Liver (tissue), 9 donors: Measurements from ENCODE around the gene NRG3. TPM values are rescaled to one million over a fixed set of nuclear protein-coding genes. Genes with fewer than 3 reads are reported as not detected.

Experiments used
- DNase-seq: peaks from one replicate; pipeline ENCODE4 v3.0.0-alpha.2; 2017; ENCODE audit warnings: low spot score
- H3K27ac ChIP-seq, 2 donors: one replicate each; pipeline ENCODE4 v1.7.0; 2013; ENCODE audit warnings: inconsistent platforms in 2 of 2, low read length in 2 of 2, control low read depth in 1 of 2, low read depth in 1 of 2, mild to moderate bottlenecking in 1 of 2
- H3K27me3 ChIP-seq, 4 donors: one replicate each; pipeline versions ENCODE4 v1.6.1 to v1.7.0; 2013; ENCODE audit warnings: low read length in 3 of 4, inconsistent platforms in 1 of 4, mild to moderate bottlenecking in 1 of 4, moderate library complexity in 1 of 4; ENCODE audit not compliant: control insufficient read depth in 4 of 4, insufficient read depth in 4 of 4
- H3K36me3 ChIP-seq, 4 donors: one replicate each; pipeline versions ENCODE4 v1.6.1 to v1.7.0; 2013; ENCODE audit warnings: low read length in 3 of 4, mild to moderate bottlenecking in 3 of 4, low read depth in 1 of 4, moderate library complexity in 1 of 4; ENCODE audit not compliant: control insufficient read depth in 4 of 4, insufficient read depth in 3 of 4
- H3K4me1 ChIP-seq, 4 donors: one replicate each; pipeline versions ENCODE4 v1.6.1 to v1.7.0; 2013; ENCODE audit warnings: low read length in 3 of 4, mild to moderate bottlenecking in 3 of 4, moderate library complexity in 1 of 4; ENCODE audit not compliant: control insufficient read depth in 4 of 4, insufficient read depth in 4 of 4
- H3K4me3 ChIP-seq, 3 donors: one replicate each; pipeline versions ENCODE4 v1.6.1 to v1.7.0; 2013; ENCODE audit warnings: low read length in 3 of 3, control low read depth in 1 of 3, low read depth in 1 of 3, mild to moderate bottlenecking in 1 of 3
- H3K9ac ChIP-seq, 2 donors: one replicate each; pipeline ENCODE4 v1.7.0; 2013; ENCODE audit warnings: low read length in 2 of 2, mild to moderate bottlenecking in 2 of 2, moderate library complexity in 2 of 2, control low read depth in 1 of 2, low read depth in 1 of 2
- H3K9me3 ChIP-seq, 4 donors: one replicate each; pipeline versions ENCODE4 v1.6.1 to v1.7.0; 2013; ENCODE audit warnings: low read length in 3 of 4; ENCODE audit not compliant: control insufficient read depth in 4 of 4
- ATF3 ChIP-seq: IDR thresholded peaks from 2 replicates; pipeline ENCODE4 v1.6.1; 2016; ENCODE audit warnings: antibody characterized with exemption
- CTCF ChIP-seq: fragments of 150-350 bp; IDR thresholded peaks from 2 replicates; pipeline ENCODE4 v1.5.1; 2017; ENCODE audit warnings: improper control_type of control experiment, low read depth, low read length; ENCODE audit not compliant: missing input control
- EGR1 ChIP-seq, 2 donors: IDR thresholded peaks; 2 replicates each; pipeline ENCODE4 v1.6.1; 2016 to 2018; ENCODE audit warnings: antibody characterized with exemption in 2 of 2, low read depth in 2 of 2
- FOXA1 ChIP-seq: IDR thresholded peaks from 2 replicates; pipeline ENCODE4 v1.6.1; 2016; ENCODE audit warnings: antibody characterized with exemption
- FOXA2 ChIP-seq: IDR thresholded peaks from 2 replicates; pipeline ENCODE4 v1.6.1; 2016; ENCODE audit warnings: antibody characterized with exemption
- GABPA ChIP-seq, 2 donors: IDR thresholded peaks in 1 of 2; conservative IDR thresholded peaks in 1 of 2; 2 replicates each; pipeline ENCODE4 v1.6.1; 2016; ENCODE audit warnings: antibody characterized with exemption in 2 of 2, mild to moderate bottlenecking in 1 of 2, moderate library complexity in 1 of 2
- HNF4A ChIP-seq, 2 donors: conservative IDR thresholded peaks; 2 replicates each; pipeline ENCODE4 v1.6.1; 2016; ENCODE audit warnings: antibody characterized with exemption in 2 of 2, mild to moderate bottlenecking in 2 of 2
- HNF4G ChIP-seq: IDR thresholded peaks from 2 replicates; pipeline ENCODE4 v1.6.1; 2016; ENCODE audit warnings: antibody characterized with exemption
- JUND ChIP-seq, 2 donors: IDR thresholded peaks; 2 replicates each; pipeline ENCODE4 v1.6.1; 2016; ENCODE audit warnings: antibody characterized with exemption in 2 of 2
- MAX ChIP-seq: IDR thresholded peaks from 2 replicates; pipeline ENCODE4 v1.6.1; 2016; ENCODE audit warnings: antibody characterized with exemption
- RAD21 ChIP-seq, 2 donors: IDR thresholded peaks; 2 replicates each; pipeline ENCODE4 v1.6.1; 2016; ENCODE audit warnings: antibody characterized with exemption in 2 of 2, mild to moderate bottlenecking in 2 of 2
- REST ChIP-seq: IDR thresholded peaks from 2 replicates; pipeline ENCODE4 v1.6.1; 2016; ENCODE audit warnings: antibody characterized with exemption, mild to moderate bottlenecking
- RXRA ChIP-seq, 2 donors: IDR thresholded peaks; 2 replicates each; pipeline ENCODE4 v1.6.1; 2017 to 2018; ENCODE audit warnings: antibody characterized with exemption in 2 of 2, mild to moderate bottlenecking in 1 of 2
- SP1 ChIP-seq: IDR thresholded peaks from 2 replicates; pipeline ENCODE4 v1.6.1; 2018; ENCODE audit warnings: antibody characterized with exemption, mild to moderate bottlenecking
- TAF1 ChIP-seq: conservative IDR thresholded peaks from 2 replicates; pipeline ENCODE4 v1.6.1; 2016; ENCODE audit warnings: antibody characterized with exemption, mild to moderate bottlenecking
- YY1 ChIP-seq: IDR thresholded peaks from 2 replicates; pipeline ENCODE4 v1.6.1; 2016; ENCODE audit warnings: antibody characterized with exemption, mild to moderate bottlenecking
- WGBS: extraction: QIAGEN DNeasy Blood & Tissue Kit; methylation state at CpG from one replicate; pipeline ENCODE4 v1.1.7; 2013; 5-methylcytosine and 5-hydroxymethylcytosine counted together
- polyA plus RNA-seq, 2 donors: library from polyadenylated mRNA; stranded (reverse) in 1 of 2; unstranded in 1 of 2; fragments of 200-250 nt in 1 of 2; fragments of >200 nt in 1 of 2; fragmentation: Nextera tagmentation in 1 of 2; extraction: Ambion mirVana in 1 of 2; gene quantifications; one replicate each; pipeline versions ENCODE4 v1.2.1 to v1.2.3, GENCODE V29; 2013 to 2015
- total RNA-seq, 2 donors: library from RNA; depleted of rRNA; stranded (reverse); fragments of >200 nt; gene quantifications; one replicate each; pipeline ENCODE4 v1.2.3, GENCODE V29; 2014
- donor health status: healthy.
- donor health status: healthy.
- donor health status: healthy.
- donor health status: healthy.
- donor health status: healthy.

The NRG3 gene
- total and polyA plus RNA-seq, 4 donors, result 0.24 to 3.7 (median 0.38) TPM

GRCh38 chr10:82278401-82279182, 403.6 kb downstream of the NRG3 start:
- no peak for TF ChIP-seq ATF3
- TF ChIP-seq JUND (IDR thresholded peaks at IDR 0.05), result no peak
- 35% methylated on average over 10 of the region's 10 CpGs for WGBS
- no peak overlapping the region for H3K4me3 ChIP-seq
- no peaks in the 10 kb centered on the region for H3K4me1 ChIP-seq
- no peaks in the 10 kb centered on the region for H3K36me3 ChIP-seq
- no peak overlapping the region for H3K27ac ChIP-seq
- H3K9me3 ChIP-seq, result no peaks in the 10 kb centered on the region
- DNase-seq, result no peak
- peaks cover 0 to 3% (median 0%) of the 10 kb centered on the region in 4 donors for H3K27me3 ChIP-seq
- no peak overlapping the region for H3K9ac ChIP-seq

- Histone ChIP-seq H3K4me1 (no peaks in the 10 kb centered on the region), H3K27ac (no peak overlapping the region), H3K9ac (no peak overlapping the region), H3K9me3 (no peaks in the 10 kb centered on the region), H3K27me3 (peaks cover 0 to 3% (median 0%) of the 10 kb centered on the region in 4 donors), H3K4me3 (no peak overlapping the region), H3K36me3 (no peaks in the 10 kb centered on the region)
- no peak for DNase-seq
- TF ChIP-seq REST, result no peak
- TF ChIP-seq RXRA (IDR thresholded peaks at IDR 0.05), result no peak
- no peak for TF ChIP-seq ATF3
- no peak for TF ChIP-seq FOXA2
- TF ChIP-seq JUND (IDR thresholded peaks at IDR 0.05), result no peak
- no peak for TF ChIP-seq MAX
- TF ChIP-seq HNF4A (conservative IDR thresholded peaks at IDR 0.05), result no peak
- TF ChIP-seq RAD21 (IDR thresholded peaks at IDR 0.05), result no peak
- TF ChIP-seq HNF4G, result no peak
- no peak for TF ChIP-seq TAF1
- TF ChIP-seq SP1, result no peak
- no peak for TF ChIP-seq CTCF
- TF ChIP-seq EGR1 (IDR thresholded peaks at IDR 0.05; ENCODE audit: low read depth in 2 of 2), result no peak
- no peak for TF ChIP-seq YY1
- TF ChIP-seq FOXA1, result no peak
- TF ChIP-seq GABPA (IDR thresholded peaks at IDR 0.05 in 1 of 2, conservative IDR thresholded peaks at IDR 0.05 in 1 of 2), result no peak
- 78% methylated on average over 8 of the region's 8 CpGs for WGBS
These were observed 407.9 kb downstream of the NRG3 start for GRCh38 chr10:82282782-82283456.
